ENCODE results near the gene AUTS2.
"Not testable (repeated sequence)": the region's sequence is repeated elsewhere in the genome, so short reads cannot be mapped to it uniquely, and the experiment has no call there.

Gene AUTS2

DNA sequence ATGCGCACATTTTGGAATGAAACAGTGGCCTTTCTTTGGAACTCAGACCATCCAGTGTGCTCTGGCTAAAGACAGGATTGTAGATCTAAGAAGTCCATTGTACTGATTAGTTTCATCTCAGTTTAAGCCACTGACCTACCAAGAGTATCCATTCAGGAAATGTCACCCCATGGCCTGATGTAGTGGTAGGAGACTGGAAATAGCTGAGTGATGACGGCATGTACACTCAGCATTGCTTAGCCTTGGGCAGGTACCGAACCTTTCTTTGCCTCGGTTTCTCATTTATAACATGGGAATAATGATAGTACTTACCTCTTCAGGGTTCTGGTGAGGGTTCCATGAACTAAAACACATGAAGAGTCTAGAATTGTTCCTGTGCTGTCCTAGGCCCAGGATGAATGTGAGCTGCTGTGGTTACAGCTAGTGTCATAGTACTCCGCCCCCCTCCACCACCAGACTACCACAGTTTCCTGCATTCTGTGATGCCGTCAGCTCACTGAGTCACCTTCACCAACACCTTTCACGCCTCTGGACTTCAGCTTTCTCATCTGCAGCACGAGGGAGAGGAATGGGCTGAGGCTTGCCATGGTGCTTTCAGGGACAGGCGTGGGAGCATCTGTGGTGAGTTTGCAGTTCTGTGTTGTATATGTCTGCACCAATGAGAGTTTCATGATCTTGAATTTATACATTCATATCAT, 1049.7 kb downstream of the AUTS2 start:
- CTCF ChIA-PET = interaction anchor here (2.1 kb wide), 1 partner anchor 10 kb away, joined by 7 read pairs; no protein-coding TSS in a partner anchor

DNA sequence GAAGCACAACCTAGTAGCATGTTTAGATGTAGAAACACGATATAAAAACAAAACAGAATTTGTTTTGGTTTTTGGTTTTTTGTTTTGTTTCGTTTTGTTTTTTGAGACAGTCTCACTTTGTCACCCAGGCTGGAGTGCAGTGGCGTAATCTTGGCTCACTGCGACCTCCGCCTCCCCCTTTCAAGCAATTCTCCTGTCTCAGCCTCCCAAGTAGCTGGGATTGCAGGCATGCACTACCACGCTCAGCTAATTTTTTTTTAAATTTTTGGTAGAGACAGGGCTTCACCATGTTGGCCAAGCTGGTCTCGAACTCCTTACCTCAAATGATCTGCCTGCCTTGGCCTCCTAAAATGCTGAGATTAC, 1050.2 kb downstream of the AUTS2 start:
- ChIA-PET CTCF (interaction anchor here (2.1 kb wide), 1 partner anchor 10 kb away, joined by 7 read pairs; no protein-coding TSS in a partner anchor), POLR2A (interaction anchor here (0.8 to 1.4 kb wide), 2 partner anchors 8 to 9 kb away, joined by 3 read pairs; no protein-coding TSS in a partner anchor)
- DNase-seq (ENCODE audit: extremely low spot score) = not testable (repeated sequence)

More for the DNA sequence above, 1049.7 kb downstream of the AUTS2 start:
- POLR2A ChIA-PET = interaction anchor here (1.4 kb wide), 1 partner anchor 8 kb away, joined by 3 read pairs; no protein-coding TSS in a partner anchor
- DNase-seq (ENCODE audit: extremely low spot score) = no peak
- TF ChIP-seq FOXM1 (IDR thresholded peaks at IDR 0.05; ENCODE audit: borderline replicate concordance) (no peak), ARNT (IDR thresholded peaks at IDR 0.05) (no peak), ZNF384 (IDR thresholded peaks at IDR 0.05) (no peak), LEF1 (IDR thresholded peaks at IDR 0.05; ENCODE audit: borderline replicate concordance) (no peak), FOXK2 (IDR thresholded peaks at IDR 0.05) (no peak), BHLHE40 (IDR thresholded peaks at IDR 0.05; ENCODE audit: borderline replicate concordance) (no peak)
- TF ChIP-seq, protein P1, sequence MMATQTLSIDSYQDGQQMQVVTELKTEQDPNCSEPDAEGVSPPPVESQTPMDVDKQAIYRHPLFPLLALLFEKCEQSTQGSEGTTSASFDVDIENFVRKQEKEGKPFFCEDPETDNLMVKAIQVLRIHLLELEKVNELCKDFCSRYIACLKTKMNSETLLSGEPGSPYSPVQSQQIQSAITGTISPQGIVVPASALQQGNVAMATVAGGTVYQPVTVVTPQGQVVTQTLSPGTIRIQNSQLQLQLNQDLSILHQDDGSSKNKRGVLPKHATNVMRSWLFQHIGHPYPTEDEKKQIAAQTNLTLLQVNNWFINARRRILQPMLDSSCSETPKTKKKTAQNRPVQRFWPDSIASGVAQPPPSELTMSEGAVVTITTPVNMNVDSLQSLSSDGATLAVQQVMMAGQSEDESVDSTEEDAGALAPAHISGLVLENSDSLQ (IDR thresholded peaks at IDR 0.05) = no peak

DNA sequence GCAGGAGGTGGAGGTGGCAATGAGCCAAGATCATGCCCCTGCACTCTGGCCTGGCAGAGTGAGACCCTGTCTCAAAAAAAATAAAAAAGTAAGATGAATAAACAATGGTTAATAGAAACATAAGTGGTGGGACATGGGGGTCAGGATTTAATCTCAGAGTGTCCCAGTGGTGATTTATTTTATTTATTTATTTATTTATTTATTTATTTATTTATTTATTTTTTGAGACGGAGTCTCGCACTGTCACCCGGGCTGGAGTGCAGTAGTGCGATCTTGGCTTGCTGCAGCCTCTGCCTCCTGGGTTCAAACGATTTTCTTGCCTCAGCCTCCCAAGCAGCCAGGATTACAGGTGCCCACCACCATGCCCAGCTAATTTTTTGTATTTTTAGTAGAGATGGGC, 1051.0 kb downstream of the AUTS2 start:
- ChIA-PET CTCF (interaction anchor here (0.8 kb wide), 1 partner anchor 13 kb away, joined by 3 read pairs; no protein-coding TSS in a partner anchor), POLR2A (interaction anchor here (0.8 to 1.4 kb wide), 2 partner anchors 8 to 9 kb away, joined by 3 read pairs; no protein-coding TSS in a partner anchor)
- DNase-seq (ENCODE audit: extremely low spot score) = no peak
- TF ChIP-seq ELF4 (IDR thresholded peaks at IDR 0.05) (no peak), HDGF (IDR thresholded peaks at IDR 0.05; ENCODE audit: borderline replicate concordance) (no peak), ZNF384 (IDR thresholded peaks at IDR 0.05) (no peak), FOXM1 (IDR thresholded peaks at IDR 0.05; ENCODE audit: borderline replicate concordance) (no peak), NFRKB (IDR thresholded peaks at IDR 0.05) (no peak), FOXA1 (IDR thresholded peaks at IDR 0.05) (no peak), SUZ12 (IDR thresholded peaks at IDR 0.05) (no peak), ARNT (IDR thresholded peaks at IDR 0.05) (no peak), LEF1 (IDR thresholded peaks at IDR 0.05; ENCODE audit: borderline replicate concordance) (no peak), CTBP1 (IDR thresholded peaks at IDR 0.05; ENCODE audit: borderline replicate concordance) (no peak), TARDBP (IDR thresholded peaks at IDR 0.05) (no peak), SP1 (IDR thresholded peaks at IDR 0.05) (no peak), L3MBTL2 (conservative IDR thresholded peaks at IDR 0.05) (no peak), BHLHE40 (IDR thresholded peaks at IDR 0.05; ENCODE audit: borderline replicate concordance) (no peak), FOXK2 (IDR thresholded peaks at IDR 0.05) (no peak)
- TF ChIP-seq, protein P1 (IDR thresholded peaks at IDR 0.05) = no peak

DNA sequence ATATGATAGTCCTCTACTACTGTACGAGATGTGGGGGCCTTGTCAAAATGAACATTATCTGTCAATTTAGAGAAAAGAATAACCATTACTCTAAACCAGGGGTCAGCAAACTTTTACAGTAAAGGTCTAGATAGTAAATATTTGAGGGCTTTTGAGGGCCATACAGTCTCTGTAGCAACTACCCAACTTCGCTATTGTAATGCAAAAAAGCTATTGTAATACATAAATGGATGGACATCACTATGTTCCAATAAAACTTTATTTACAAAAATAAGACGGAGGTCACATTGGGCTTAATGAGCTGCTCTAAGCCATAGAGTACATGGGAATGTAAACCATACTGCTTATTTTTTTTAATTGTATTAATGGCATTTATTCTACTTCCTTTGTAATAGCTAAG, 1055.9 kb downstream of the AUTS2 start:
- CTCF ChIA-PET = no interaction called here
- POLR2A ChIA-PET = no interaction called here
- TF ChIP-seq NFRKB (IDR thresholded peaks at IDR 0.05) (no peak), ARNT (IDR thresholded peaks at IDR 0.05) (no peak), SUZ12 (IDR thresholded peaks at IDR 0.05) (no peak), HDGF (IDR thresholded peaks at IDR 0.05; ENCODE audit: borderline replicate concordance) (no peak), BHLHE40 (IDR thresholded peaks at IDR 0.05; ENCODE audit: borderline replicate concordance) (no peak), TARDBP (IDR thresholded peaks at IDR 0.05) (no peak), ZNF384 (IDR thresholded peaks at IDR 0.05) (no peak), ELF4 (IDR thresholded peaks at IDR 0.05) (no peak), FOXA1 (IDR thresholded peaks at IDR 0.05) (no peak), CTBP1 (IDR thresholded peaks at IDR 0.05; ENCODE audit: borderline replicate concordance) (no peak), SP1 (IDR thresholded peaks at IDR 0.05) (no peak), LEF1 (IDR thresholded peaks at IDR 0.05; ENCODE audit: borderline replicate concordance) (no peak), FOXK2 (IDR thresholded peaks at IDR 0.05) (no peak), L3MBTL2 (conservative IDR thresholded peaks at IDR 0.05) (no peak), FOXM1 (IDR thresholded peaks at IDR 0.05; ENCODE audit: borderline replicate concordance) (no peak)
- TF ChIP-seq, protein P1 (IDR thresholded peaks at IDR 0.05) = no peak
- no peak for DNase-seq (ENCODE audit: extremely low spot score)

DNA sequence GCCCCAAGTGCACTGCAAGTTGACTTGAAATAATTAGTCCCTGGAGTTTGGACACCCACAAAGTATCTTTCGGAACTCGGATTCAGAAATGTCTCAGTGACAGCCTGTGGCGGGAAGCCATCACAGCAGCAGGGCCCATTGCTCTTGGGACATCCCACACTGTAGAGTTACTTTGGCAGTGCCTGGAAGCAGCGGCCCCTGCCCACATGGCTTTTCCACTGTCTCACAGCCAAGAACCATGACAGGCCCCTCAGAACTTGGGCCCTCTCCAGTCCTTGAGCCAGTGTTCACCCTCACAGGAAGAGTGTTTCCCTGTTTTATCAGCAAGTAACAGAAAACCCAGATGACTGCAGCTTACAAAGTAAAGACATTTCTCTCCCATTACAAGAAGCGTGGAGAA, 1056.7 kb downstream of the AUTS2 start:
- TF ChIP-seq SUZ12 (IDR thresholded peaks at IDR 0.05) (no peak), BHLHE40 (IDR thresholded peaks at IDR 0.05; ENCODE audit: borderline replicate concordance) (no peak), CTBP1 (IDR thresholded peaks at IDR 0.05; ENCODE audit: borderline replicate concordance) (no peak), NFRKB (IDR thresholded peaks at IDR 0.05) (no peak), L3MBTL2 (conservative IDR thresholded peaks at IDR 0.05) (no peak), ARNT (IDR thresholded peaks at IDR 0.05) (no peak)
- TF ChIP-seq, protein P1 (IDR thresholded peaks at IDR 0.05) = no peak
- CTCF ChIA-PET = no interaction called here
- POLR2A ChIA-PET = no interaction called here
- DNase-seq (ENCODE audit: extremely low spot score) = no peak

DNA sequence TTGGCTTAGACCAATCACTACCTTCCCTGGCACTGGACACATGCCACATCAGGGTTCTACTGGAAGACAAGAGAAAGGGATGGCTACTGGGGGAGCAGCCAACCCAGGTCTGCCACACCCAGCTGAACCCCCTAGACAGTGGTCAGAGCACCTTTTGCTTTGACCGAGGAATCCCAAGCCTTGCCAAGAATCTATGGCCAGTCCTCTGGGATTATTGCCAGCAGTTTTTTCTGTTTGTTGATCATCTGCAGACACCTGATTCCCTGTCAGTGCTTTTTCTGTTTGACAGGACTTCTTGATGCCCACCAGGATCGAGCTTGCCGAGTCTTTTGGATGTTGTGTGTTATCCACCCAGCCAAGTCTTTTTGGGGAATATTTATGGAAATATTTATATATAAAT, 1057.4 kb downstream of the AUTS2 start:
- TF ChIP-seq ELF4 (IDR thresholded peaks at IDR 0.05) (no peak), HDGF (IDR thresholded peaks at IDR 0.05; ENCODE audit: borderline replicate concordance) (no peak), ARNT (IDR thresholded peaks at IDR 0.05) (no peak), FOXK2 (IDR thresholded peaks at IDR 0.05) (no peak), TARDBP (IDR thresholded peaks at IDR 0.05) (no peak), SP1 (IDR thresholded peaks at IDR 0.05) (no peak), LEF1 (IDR thresholded peaks at IDR 0.05; ENCODE audit: borderline replicate concordance) (no peak), NFRKB (IDR thresholded peaks at IDR 0.05) (no peak), BHLHE40 (IDR thresholded peaks at IDR 0.05; ENCODE audit: borderline replicate concordance) (no peak), FOXA1 (IDR thresholded peaks at IDR 0.05) (no peak)
- TF ChIP-seq, protein P1 (IDR thresholded peaks at IDR 0.05) = no peak
- ChIA-PET POLR2A (no interaction called here), CTCF (no interaction called here)
- no peak for DNase-seq (ENCODE audit: extremely low spot score)
